NCI-H1048 (cell line): Measurements from ENCODE around the gene ZNF710.
"Not testable (repeated sequence)": the region's sequence is repeated elsewhere in the genome, so short reads cannot be mapped to it uniquely, and the experiment has no call there.

ENCODE experiments used
- DNase-seq: peaks from one replicate; lab custom pipeline; 2025; lab: John Stamatoyannopoulos, UW

ZNF710 gene

DNA sequence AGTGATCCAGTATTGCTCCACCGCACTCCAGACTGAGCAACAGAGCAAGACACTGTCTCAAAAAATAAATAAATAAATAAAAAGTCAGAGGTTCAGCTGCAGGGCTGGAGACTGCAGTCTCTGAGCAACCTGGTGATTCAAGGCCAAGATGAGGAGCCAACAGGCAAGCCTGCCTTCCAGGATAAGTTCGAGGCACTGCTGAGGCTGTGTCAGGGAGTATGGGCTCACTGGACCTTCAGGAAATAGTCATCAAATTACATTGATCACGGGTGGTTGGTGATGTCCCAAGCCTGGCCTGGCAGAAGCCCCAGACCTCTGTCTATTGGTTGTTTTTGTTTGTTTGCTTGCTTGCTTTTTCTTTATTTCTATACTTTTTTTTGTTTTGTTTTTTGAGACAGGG is 59.7 kb downstream of the ZNF710 start:
- no peak for DNase-seq

DNA sequence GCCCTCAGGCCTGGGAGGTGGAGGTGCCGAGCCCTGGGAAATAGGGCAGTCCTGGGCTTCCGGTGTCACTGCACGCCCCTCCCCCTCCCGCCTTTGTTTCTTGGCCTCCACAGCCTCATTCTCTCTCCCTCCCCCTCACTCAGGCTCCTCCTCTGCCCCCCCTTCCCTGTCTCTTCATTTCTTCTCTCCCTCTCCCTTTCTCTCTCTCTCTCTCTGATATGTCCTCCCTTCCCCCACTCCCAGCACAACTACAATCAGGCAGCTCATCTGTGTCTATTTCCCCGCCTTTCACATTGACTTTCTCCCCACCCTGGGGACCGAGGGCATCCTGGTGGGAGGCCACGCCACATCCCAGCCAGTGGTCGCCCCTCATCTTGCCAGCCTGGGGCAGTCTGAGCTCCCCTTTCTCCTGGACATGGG is 60.9 kb downstream of the ZNF710 start:
- no peak for DNase-seq

DNA sequence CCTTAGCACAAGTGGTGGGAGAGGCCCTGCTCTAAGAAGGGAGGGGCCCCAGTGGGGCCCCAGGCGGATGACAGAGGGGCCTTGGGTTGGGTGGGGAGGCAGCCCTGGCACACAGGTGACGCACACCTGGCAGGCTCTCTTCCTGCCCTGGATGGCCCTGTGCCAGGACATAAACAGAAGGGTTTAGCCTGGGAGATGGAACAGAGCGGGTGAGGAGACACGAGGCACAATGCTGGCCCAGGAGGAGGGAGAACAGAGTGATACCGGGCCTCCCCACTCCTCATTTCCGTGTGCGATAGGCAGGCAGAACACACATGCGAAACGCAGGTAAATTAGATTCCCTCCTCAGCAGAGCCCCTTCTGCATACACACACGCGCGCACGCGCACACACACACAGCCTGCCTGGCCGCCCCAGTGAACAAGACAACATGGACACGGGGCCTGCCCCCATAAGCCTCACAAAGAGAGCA is 61.4 kb downstream of the ZNF710 start:
- DNase-seq, result no peak

DNA sequence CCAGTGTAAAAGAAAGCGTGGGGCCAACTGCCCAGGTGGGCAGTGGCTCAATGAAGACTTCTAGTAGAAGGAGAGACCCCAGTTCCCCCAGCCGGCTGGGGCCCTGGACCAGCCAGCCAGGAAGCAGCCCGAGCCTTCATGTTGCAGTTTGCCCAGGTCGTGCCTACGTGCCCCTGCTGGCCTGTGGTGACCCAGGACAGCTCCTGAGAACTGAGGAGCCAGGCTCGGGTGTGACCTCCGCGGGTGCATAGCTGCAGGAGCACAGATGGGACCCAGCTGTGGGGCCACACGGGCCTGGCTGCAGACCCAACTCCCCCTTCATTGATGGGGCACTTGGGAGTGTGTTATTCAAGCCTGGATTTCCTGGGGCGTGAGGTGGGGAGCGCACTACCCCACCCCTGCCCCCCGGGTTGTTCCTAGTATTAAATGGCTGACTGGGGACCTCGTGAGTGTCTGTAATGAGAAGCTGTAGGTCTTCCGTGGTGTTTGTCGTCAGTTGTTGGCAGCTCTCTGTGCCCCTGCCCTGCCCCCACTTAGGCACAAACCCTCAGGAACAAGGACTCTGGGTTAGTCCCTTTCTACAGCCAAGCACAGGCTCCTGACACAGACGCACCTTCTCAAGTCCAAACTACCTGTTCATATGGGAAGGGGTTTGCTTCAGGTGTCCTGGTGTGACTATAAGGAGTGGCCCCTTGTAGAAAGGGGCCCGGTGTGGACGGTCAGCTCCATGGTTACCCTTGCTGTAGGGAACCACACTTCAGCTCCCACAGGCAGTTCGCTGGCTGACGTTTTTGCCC is 62.0 kb downstream of the ZNF710 start:
- DNase-seq, result no peak

DNA sequence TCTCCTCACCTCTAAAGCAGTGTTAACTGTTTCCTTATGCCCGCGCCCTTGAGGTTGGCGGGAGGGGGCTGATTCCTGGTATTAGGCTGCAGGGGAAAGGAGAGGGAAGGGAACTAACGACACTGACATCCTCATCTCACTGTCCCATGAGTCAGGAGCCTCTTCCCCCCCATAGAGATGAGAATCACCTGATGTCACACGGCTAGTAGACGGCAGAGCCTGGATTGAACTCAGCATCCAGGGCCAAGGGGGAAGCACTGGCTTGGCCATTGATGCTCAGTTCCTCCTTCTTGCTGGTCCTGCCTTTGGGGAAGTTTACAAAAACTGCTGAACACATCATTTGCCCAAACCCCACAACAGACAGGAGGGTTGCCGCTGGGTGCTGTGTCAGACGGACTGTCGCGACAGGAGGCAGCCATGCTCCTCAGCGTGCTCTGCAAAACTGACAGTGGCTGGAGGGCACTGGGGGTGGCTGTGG is 62.7 kb downstream of the ZNF710 start:
- no peak for DNase-seq

DNA sequence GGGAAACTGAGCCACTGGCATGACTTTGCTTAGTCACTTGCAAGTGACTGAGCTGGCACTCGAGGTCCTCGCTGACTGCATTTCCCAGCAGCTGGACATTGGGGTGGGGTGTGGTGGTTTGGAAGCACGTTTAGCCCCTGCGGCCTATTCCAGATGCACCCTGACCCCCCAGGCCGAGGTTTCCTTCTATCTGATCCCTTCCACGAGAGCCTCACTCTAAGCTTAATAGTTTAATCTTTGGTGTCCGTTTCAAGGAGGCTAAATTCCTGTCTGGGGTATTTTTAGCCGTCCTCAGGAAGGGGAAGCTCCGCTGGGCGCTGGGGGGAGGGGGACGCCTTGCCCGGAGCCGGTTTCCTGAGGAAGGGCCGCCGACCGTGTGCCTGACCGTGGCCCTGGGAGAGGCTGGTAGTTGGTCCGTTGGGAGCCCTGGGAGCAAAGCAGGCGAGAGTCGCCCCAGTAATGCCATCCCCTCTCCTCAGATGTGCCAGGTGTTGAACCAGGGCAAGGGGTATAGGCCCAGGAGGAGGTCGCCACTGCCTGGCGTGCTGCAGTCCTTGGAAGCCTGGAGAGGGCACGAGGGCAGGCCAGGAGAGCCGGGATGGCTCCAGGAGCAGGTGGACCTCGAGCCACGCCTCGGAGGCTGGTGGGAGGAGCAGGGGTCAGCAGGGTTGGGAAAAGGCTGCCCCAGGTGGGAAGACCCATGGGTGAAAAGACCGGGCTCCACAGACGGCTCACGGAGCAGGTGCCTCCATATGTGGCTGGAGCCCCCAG is 64.0 kb downstream of the ZNF710 start:
- DNase-seq, result no peak

DNA sequence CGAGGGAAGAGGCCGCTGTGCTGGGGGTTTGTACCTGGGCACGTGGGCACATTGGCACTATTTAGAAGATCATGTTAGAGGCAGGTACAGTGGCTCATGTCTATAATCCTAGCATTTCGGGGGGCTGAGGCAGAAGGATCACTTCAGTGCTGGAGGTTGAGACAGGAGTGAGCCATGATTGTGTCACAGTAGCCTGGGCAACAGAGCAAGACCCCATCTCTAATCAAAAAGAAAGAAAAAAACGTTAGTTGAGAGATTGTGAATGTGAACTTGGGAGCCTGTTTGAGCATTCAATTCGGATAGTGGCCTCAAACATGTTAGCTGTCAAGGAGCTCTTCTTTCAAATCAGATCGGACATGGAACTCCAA is 64.5 kb downstream of the ZNF710 start:
- DNase-seq, result no peak

DNA sequence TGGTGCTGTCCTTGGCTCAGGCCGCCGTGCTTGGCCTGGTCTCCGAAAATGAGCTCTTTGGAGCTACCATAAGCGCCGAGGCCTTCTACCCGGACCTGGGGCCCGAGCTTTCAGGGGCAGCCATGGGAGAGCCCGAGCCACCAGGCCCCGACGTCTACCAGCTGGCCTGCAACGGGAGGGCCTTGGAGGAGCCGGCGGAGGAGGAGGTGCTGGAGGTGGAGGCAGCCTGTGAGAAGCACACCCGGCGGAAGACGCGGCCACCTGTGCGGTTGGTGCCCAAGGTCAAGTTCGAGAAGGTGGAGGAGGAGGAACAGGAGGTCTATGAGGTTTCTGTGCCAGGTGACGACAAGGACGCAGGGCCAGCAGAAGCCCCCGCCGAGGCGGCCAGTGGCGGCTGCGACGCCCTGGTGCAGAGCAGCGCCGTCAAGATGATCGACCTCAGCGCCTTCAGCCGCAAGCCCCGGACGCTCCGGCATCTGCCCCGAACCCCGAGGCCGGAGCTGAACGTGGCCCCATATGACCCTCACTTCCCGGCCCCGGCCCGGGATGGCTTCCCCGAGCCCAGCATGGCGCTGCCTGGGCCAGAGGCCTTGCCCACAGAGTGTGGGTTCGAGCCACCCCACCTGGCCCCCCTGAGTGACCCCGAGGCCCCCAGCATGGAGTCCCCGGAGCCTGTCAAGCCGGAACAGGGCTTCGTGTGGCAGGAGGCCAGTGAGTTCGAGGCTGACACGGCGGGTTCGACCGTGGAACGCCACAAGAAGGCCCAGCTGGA is 66.2 kb downstream of the ZNF710 start:
- no peak for DNase-seq

DNA sequence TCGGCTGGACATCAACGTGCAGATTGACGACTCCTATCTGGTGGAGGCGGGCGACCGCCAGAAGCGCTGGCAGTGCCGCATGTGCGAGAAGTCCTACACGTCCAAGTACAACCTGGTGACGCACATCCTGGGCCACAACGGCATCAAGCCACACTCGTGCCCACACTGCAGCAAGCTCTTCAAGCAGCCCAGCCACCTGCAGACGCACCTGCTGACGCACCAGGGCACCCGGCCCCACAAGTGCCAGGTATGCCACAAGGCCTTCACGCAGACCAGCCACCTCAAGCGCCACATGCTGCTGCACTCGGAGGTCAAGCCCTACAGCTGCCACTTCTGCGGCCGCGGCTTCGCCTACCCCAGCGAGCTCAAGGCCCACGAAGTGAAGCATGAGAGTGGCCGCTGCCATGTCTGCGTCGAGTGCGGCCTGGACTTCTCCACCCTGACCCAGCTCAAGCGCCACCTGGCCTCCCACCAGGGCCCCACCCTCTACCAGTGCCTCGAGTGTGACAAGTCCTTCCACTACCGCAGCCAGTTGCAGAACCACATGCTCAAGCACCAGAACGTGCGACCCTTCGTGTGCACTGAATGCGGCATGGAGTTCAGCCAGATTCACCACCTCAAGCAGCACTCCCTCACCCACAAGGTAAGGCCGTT is 67.0 kb downstream of the ZNF710 start:
- DNase-seq, result no peak

DNA sequence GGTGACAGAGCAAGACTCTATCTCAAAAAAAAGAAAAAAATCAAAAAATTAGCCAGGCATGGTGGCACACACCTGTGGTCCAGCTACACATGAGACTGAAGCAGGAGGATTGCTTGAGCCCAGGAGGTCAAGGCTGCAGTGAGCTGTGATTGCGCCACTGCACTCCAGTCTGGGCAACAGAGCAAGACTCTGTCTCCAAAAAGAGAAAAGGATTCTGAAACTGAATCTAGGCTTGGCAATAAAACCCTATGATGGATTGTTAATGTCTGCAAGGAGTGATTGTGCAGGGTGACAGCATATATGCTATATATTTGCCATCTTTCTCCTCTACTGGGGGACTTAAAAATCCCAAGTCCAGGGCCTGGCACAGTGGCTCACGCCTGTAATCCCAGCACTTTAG is 69.5 kb downstream of the ZNF710 start:
- DNase-seq, result not testable (repeated sequence)

DNA sequence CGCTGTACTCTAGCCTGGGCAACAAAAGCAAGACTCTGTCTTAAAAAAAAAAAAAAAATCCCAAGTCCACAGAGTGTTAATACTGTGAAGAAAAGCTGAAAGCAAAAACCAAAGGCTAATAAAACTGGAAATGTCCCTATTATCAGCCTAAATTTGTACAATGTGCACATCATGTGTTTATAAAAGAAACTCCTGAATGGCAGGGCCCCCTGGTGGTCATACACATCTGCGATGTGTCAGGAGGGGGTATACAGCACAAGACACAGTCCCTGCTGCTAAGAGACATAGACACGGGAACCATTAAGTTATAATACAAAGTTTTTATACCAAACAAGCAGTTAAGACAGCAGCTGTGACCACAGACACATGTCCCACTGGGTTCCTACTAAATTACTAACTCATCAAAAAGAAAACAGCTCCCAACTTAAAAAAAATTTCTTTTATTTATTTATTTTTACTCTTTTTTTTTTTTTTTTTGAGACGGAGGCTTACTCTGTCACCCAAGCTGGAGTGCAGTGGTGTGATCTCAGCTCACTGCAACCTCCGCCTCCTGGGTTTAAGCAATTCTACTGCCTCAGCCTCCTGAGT is 70.2 kb downstream of the ZNF710 start:
- no peak for DNase-seq

DNA sequence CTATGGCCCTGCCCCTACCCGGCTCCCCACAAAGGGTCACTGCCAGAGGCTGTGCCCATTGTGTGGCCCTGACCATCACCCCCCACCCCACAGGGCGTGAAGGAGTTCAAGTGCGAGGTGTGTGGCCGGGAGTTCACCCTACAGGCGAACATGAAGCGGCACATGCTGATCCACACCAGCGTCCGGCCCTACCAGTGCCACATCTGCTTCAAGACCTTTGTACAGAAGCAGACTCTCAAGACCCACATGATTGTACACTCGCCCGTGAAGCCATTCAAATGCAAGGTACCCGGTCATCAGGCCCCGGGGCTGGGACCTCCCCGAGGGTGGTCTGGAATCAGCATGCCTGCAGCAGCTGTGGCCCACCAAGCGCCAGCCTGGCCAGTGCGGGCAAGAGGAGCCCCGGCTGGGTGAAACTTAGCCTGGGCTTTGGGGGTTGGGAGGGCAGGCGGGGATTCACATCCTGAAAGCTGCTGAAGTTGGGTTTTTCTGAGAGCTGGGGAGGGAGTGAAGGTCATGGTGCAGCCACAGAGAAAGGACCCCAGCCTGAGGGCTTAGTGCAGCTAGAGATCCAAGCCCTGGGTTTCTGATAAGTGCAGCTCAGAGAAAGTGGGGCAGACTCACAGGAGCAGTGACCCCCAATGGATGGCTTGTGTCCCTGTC is 72.0 kb downstream of the ZNF710 start:
- DNase-seq, result no peak

DNA sequence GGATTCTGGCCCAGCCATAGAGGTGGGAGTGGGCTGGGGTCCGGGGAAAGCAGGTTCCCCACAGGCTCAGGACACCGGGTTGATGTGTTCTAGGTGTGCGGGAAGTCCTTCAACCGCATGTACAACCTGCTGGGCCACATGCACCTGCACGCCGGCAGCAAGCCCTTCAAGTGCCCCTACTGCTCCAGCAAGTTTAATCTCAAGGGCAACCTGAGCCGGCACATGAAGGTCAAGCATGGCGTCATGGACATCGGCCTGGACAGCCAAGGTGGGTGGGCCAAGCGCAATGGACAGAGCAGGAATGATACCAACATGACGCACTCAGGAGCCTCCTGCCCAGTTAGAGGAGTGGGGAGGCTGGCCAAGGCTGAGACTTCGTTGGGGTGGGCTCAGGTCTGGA is 72.9 kb downstream of the ZNF710 start:
- DNase-seq, result no peak

DNA sequence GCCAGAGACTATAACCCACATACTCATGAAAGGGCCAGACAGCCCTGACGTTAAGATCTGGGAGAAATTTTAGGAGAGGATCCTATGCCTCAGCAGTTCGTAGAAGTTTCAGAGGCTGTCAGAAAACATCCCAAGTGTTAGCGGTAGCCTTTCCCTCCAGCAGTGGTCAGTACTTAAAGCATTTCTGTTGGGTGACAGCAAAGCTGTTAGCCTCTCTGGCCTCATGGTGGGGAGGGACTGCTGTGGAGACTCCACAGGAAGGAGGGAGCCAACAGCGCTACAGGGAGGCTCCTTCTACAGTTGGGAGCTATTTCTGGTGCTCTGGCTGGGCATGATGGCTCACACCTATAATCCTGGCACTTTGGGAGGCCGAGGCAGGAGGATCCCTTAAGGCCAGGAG is 73.8 kb downstream of the ZNF710 start:
- DNase-seq, result no peak

DNA sequence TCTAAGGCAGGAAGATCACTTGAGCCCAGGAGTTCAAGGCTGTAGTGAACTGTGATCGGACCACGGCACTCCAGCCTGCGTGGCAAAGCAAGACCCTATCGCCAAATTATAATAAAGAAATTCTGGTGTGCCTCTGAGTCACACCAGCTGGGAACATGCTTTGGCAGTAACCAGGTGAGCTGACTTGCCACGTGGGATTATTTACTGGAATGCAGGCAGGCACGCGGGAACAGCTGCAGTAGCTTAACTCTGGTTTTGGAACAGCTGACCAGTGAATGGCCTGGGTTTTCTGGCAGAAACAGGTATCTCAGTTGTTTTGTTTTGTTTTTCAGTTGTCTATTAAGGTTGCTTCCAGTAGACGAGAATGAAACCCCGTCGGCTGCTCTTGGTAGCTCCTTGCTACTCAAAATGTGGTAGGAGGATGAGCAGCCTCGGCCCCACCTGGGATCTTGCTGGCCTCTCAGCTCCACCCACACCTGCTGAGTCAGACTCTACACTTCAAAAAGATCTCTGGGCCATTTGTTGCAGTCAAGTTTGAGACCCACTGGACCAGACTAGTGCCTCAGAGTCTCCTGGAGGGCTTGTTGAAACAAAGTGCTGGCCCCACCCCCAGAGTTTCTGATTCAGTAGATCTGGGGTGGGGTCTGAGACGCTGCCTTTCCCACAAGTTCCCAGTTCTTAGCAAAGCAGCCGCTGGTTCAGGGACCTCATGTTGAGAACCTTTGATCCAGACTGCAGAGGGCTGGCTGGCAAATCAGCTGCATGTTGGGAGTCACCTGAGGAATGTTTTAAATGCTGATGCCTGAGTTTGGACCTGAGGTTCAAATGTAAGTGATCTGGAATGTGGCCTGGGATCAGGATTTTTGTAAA is 74.5 kb downstream of the ZNF710 start:
- no peak for DNase-seq

DNA sequence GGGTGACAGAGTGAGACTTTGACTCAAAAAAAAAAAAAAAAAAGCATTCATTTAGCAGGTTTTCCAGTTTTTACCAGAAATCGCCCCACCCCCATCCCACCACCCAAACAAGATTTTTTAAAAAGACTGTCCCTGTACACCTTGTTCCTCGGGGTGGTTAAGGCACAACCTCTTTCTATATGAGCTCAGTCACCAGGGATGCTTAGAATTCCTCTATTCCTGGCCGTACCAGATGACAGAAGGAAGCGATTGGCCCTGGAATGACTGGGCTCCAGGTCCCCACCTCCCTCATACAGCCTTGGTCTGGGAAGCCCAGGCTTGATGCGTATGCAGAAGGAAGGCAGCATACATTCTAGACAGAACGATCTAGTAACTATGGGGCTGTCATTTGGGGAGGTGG is 75.6 kb downstream of the ZNF710 start:
- no peak for DNase-seq

DNA sequence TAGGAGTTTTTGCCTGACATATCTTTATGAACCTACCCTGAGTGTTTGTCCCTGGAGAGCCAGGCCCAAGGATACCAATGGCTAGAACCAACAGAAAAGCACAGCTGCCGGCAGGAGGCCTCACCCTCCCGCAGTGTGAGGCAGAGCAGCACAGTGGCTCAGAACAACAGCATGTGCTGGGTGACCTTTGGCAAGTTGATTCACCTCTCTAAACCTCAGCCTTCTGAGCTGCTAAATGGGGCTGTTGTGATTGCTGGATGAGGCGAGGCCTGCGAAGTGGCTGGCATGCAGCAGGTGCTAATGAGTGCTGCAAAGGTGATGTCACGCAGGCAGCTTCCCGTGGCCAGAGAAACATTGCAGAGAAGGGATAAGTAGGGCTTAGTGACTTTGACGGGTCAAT is 77.8 kb downstream of the ZNF710 start:
- DNase-seq, result no peak

DNA sequence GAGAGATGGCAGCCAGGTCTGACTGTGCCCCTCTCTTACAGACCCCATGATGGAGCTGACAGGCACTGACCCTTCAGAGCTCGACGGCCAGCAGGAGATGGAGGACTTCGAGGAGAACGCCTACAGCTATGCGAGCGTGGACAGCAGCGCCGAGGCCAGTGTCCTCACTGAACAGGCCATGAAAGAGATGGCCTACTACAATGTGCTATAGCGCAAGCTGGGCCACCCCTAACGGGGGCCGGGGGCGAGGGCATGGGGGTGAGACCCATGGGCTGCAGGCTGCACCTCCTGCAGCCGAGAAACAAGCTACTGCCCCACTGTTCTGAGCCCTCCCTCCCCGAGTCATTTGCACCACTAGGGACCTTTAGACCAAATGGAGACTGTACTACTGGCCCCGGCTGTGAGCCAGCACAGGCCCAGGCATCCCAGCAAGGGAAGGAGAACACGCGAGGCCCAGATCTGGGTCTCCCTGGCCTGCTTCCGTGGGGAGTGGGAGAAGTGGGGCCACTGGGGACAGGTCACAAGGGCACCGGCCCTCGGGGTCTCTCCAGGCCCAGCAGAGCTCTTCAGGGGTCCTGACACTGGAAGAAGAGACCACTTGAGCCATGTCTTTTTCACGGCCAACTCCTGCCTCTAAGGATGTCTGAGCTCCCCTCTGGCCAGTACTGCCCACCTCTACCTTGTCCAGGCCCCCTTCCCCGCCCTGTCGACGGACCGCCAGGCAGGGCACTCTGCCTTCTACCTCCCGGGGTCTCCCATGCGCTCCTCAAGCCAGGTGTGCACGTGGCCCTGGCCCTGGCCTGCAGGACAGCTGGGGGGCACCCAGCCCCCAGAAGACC is 78.7 kb downstream of the ZNF710 start:
- no peak for DNase-seq

DNA sequence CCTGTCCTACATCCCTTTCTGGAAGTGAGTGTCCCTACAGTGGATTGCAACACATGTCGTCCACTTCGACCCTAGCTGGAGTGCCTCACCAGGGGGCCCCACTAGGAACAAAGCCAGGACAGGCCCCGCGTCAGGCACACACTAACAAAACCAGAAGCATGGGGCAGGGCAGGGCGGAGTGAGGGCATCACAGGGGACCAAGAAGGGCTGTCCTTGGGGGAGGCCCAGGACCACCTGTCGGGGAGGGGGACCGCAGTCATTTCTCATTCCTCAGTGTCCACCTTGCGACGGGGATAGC is 79.3 kb downstream of the ZNF710 start:
- DNase-seq, result no peak
